CD4-positive, alpha-beta memory T cell (primary cell): ENCODE measurements around the gene C1QTNF5. TPM values are rescaled to one million over a fixed set of nuclear protein-coding genes. Genes with fewer than 3 reads are reported as not detected.
A peak's percentile ranks its signal among the peaks of the same experiment; 100 is the strongest.

Source experiments
- CTCF ChIA-PET: fragments of 350-600 bp; sonication (Branson Sonifier 250); formaldehyde crosslinking; loops from one replicate; lab custom pipeline; 2021; ENCODE audit warnings: inconsistent platforms; ENCODE audit not compliant: partially characterized antibody; lab: Charles Lee
- POLR2A ChIA-PET: fragments of 350-600 bp; sonication (Branson Sonifier 250); formaldehyde crosslinking; loops from one replicate; lab custom pipeline; 2021; ENCODE audit not compliant: partially characterized antibody; lab: Charles Lee
- DNase-seq, 5 donors: peaks; one replicate each; pipeline versions ENCODE4 v3.0.0 to v3.0.0-alpha.2; 2020 to 2022; ENCODE audit warnings: mixed read lengths in 1 of 5
- H3K27ac ChIP-seq: one replicate; pipeline ENCODE4 v1.7.0; 2013; ENCODE audit warnings: low read depth, low read length
- H3K27me3 ChIP-seq: 2 replicates; pipeline ENCODE4 v1.7.0; 2013; ENCODE audit warnings: mild to moderate bottlenecking, low read length, moderate library complexity; ENCODE audit not compliant: insufficient read depth
- H3K36me3 ChIP-seq: 2 replicates; pipeline ENCODE4 v1.7.0; 2013; ENCODE audit warnings: mild to moderate bottlenecking, low read length, moderate library complexity; ENCODE audit not compliant: insufficient read depth
- H3K4me1 ChIP-seq: 2 replicates; pipeline ENCODE4 v1.7.0; 2013; ENCODE audit warnings: mild to moderate bottlenecking, low read length, moderate library complexity; ENCODE audit not compliant: insufficient read depth
- H3K4me3 ChIP-seq, 2 donors: one replicate each; pipeline ENCODE4 v1.7.0; 2013; ENCODE audit warnings: low read length in 2 of 2, mild to moderate bottlenecking in 1 of 2
- H3K9me3 ChIP-seq, 2 donors: one replicate each; pipeline ENCODE4 v1.7.0; 2013; ENCODE audit warnings: low read length in 2 of 2, control low read depth in 1 of 2; ENCODE audit not compliant: control insufficient read depth in 1 of 2
- H3K27ac Mint-ChIP-seq, 7 donors: one replicate each; pipeline ENCODE4 v1.8.0; 2020 to 2021; ENCODE audit warnings: mixed read lengths in 7 of 7, mild to moderate bottlenecking in 6 of 7, inconsistent platforms in 3 of 7, moderate library complexity in 3 of 7
- H3K27me3 Mint-ChIP-seq, 2 donors: one replicate each; pipeline ENCODE4 v1.8.0; 2020 to 2021; ENCODE audit warnings: mixed read lengths in 2 of 2
- H3K36me3 Mint-ChIP-seq, 2 donors: one replicate each; pipeline ENCODE4 v1.8.0; 2020 to 2021; ENCODE audit warnings: mixed read lengths in 2 of 2, inconsistent platforms in 1 of 2, mild to moderate bottlenecking in 1 of 2
- H3K4me1 Mint-ChIP-seq, 4 donors: one replicate each; pipeline ENCODE4 v1.8.0; 2020 to 2021; ENCODE audit warnings: mixed read lengths in 4 of 4, mild to moderate bottlenecking in 1 of 4
- H3K4me3 Mint-ChIP-seq, 8 donors: one replicate each; pipeline ENCODE4 v1.8.0; 2020 to 2021; ENCODE audit warnings: mixed read lengths in 8 of 8, mild to moderate bottlenecking in 7 of 8, moderate library complexity in 6 of 8, inconsistent platforms in 3 of 8
- H3K9me3 Mint-ChIP-seq, 8 donors: one replicate each; pipeline ENCODE4 v1.8.0; 2020 to 2021; ENCODE audit warnings: mixed read lengths in 8 of 8, mild to moderate bottlenecking in 5 of 8, inconsistent platforms in 3 of 8, moderate library complexity in 1 of 8
- intact Hi-C: fragments of 100-400 bp; cut with micrococcal nuclease; formaldehyde crosslinking; loops from one replicate; pipeline ENCODE4 v1.15.1; 2023
- polyA plus RNA-seq, 2 donors: library from polyadenylated mRNA; unstranded; fragments of 300-500 nt; fragmentation: Illumina TruSeq; gene quantifications; one replicate each; pipeline ENCODE4 v1.2.3, GENCODE V29; 2021
- total RNA-seq, 2 experiments: library from RNA; stranded (reverse); gene quantifications; one replicate each; pipeline ENCODE4 v1.2.3, GENCODE V29; 2021

Gene C1QTNF5
- total and polyA plus RNA-seq, 4 experiments from 2014 or later: not detected

DNA sequence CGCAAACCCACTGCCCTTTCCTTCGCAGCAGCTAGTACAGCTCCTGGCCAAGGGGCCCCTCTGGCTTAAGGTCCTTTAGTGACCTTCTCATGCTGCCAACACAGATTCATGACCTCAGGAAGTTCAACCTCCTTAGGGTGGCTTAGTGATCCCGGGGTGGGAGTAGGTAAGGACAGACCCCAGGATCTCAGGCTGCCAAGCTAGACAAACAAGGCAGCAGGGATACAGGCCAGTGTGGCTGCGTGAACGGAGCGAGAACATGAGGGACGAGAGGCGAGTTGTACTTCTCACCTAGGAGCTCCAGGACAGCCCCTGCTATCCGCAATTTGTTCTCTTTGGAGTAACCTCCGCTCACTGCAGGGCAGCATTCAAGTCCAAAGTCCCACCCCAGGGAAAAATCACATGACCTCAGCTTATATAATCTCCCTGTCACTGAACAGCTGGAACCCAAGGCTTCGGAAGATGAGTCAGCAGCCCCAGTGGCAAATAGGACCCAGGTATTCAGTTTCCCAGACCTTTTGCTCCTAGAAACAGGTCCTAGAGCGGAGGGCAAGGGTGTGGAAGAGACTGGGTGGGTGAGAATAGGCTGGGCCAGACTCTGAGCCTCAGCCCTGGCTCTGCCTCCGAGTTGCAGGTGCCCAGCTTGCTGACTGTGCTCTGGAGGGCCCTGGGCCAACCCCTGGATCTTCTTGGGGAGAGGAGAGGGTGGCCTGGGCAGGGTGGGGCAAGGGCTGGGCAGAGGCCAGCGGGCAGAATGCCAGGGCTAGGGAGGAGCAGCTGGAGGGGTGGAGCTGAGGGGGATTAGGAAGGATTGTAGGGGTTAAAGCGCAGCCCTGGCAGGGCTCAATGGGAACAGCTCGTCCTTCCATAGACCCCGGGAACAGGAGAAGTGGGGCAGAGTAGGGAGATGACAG is 27.7 kb upstream of the C1QTNF5 start:
- peaks cover 26 to 42% of the 10 kb centered on the region in 2 donors for H3K27me3 Mint-ChIP-seq
- CTCF ChIA-PET: interaction anchor here (1.1 to 4.0 kb wide), 3 partner anchors 12 to 15 kb away, joined by 3 to 25 read pairs (median 4); partner anchors contain the start of gene USP2
- H3K4me1 Mint-ChIP-seq: peaks cover 7 to 19% (median 14%) of the 10 kb centered on the region in 4 donors
- H3K27me3 ChIP-seq: peaks cover 21% of the 10 kb centered on the region
- intact Hi-C loops: no loop called here
- H3K9me3 Mint-ChIP-seq: no peaks in the 10 kb centered on the region
- H3K4me1 ChIP-seq: peaks cover 20% of the 10 kb centered on the region
- no peaks in the 10 kb centered on the region for H3K36me3 Mint-ChIP-seq
- no peaks in the 10 kb centered on the region for H3K9me3 ChIP-seq
- no peak overlapping the region for H3K27ac ChIP-seq
- no peaks in the 10 kb centered on the region for H3K36me3 ChIP-seq
- no peak overlapping the region for H3K4me3 Mint-ChIP-seq
- no peak overlapping the region for H3K4me3 ChIP-seq
- DNase-seq: no peak
- H3K27ac Mint-ChIP-seq: no peak overlapping the region
- POLR2A ChIA-PET: no interaction called here

DNA sequence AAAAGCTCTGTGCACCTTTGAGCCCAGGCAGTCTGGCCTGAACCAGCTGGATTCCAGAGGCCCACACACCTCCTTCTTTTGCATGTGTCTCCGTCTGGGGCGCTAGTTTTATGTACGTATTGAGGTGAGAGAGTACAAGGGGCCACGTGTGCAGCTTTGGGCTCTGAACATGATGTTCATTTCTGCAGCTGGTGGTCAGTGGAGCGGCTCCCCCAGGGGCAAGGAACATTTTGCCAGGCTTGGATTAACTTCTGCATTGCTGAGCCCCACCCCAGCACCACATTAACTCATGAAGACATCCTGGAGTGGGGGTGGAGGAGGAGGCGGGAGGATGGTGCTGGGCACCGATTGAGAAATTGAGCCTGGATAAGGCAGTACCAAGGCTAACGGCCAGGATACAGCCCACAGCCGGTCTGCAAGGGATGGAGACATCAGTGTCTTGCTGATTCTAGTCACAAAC is 27.0 kb upstream of the C1QTNF5 start:
- intact Hi-C loops: no loop called here
- no peak overlapping the region for H3K27ac Mint-ChIP-seq
- no peak overlapping the region for H3K4me3 ChIP-seq
- no peak overlapping the region for H3K27ac ChIP-seq
- peaks cover 19% of the 10 kb centered on the region for H3K4me1 ChIP-seq
- POLR2A ChIA-PET: no interaction called here
- H3K36me3 ChIP-seq: no peaks in the 10 kb centered on the region
- H3K9me3 ChIP-seq: no peaks in the 10 kb centered on the region
- H3K27me3 ChIP-seq: peaks cover 21% of the 10 kb centered on the region
- CTCF ChIA-PET: interaction anchor here (1.2 to 4.0 kb wide), 2 partner anchors 12 to 14 kb away, joined by 4 to 25 read pairs; no protein-coding TSS in a partner anchor
- H3K4me1 Mint-ChIP-seq: peaks cover 9 to 23% (median 15%) of the 10 kb centered on the region in 4 donors
- no peak for DNase-seq
- H3K27me3 Mint-ChIP-seq: peaks cover 27 to 45% of the 10 kb centered on the region in 2 donors
- no peaks in the 10 kb centered on the region for H3K9me3 Mint-ChIP-seq
- H3K4me3 Mint-ChIP-seq: no peak overlapping the region
- no peaks in the 10 kb centered on the region for H3K36me3 Mint-ChIP-seq

DNA sequence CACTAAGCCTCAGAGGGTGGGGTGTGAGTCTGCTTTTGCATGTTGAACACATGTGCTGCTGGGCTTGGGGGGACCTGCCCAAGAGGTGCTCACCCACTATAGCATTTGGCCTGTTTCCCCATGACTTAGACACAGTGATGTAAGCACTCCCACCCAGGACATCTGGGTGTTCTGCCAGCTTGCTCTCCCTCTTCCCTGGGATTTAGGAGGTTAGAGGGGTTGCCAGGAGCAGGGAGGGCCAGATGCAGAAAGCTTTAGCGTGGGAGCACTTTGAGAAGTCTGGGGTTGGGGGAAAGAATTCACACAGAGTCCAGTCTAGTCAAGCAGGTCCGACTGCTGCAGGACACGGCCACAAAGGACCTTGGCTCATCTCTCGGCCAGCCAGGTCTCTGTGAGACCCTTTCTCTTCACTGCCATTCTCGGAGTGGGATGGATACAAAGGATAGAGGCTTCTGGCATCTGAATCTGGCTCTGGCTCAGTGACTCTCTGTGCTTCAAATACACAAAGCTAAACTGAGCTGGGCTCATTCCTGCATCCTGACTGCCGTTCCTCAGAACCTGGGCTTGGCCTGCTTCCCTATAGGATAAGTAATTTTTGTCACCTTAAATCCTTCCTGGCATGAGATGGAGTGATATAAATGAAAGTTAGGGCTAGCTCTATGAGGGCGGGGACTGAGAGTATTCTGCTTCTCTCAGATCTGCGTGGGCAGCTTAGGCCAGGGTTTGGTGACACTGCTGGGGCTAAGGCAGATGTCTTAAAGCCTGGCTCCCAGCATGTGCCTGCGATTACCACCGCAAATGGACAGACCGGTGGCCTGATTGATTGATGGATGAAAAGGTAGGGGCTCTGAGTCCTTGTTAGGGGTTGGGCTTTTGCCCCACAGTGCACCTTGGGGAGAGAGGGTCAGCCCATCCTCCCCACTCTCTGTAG is 26.3 kb upstream of the C1QTNF5 start:
- Histone ChIP-seq H3K4me1 (peaks cover 19% of the 10 kb centered on the region), H3K36me3 (no peaks in the 10 kb centered on the region), H3K4me3 (no peak overlapping the region), H3K27ac (no peak overlapping the region), H3K9me3 (no peaks in the 10 kb centered on the region), H3K27me3 (peaks cover 21% of the 10 kb centered on the region)
- Mint-ChIP-seq H3K4me3 (no peak overlapping the region), H3K9me3 (no peaks in the 10 kb centered on the region), H3K27me3 (peaks cover 28 to 49% of the 10 kb centered on the region in 2 donors), H3K27ac (no peak overlapping the region), H3K36me3 (no peaks in the 10 kb centered on the region), H3K4me1 (peaks cover 9 to 30% (median 15%) of the 10 kb centered on the region in 4 donors)
- intact Hi-C loops: no loop called here
- ChIA-PET CTCF (interaction anchor here (1.2 to 4.0 kb wide), 2 partner anchors 11 to 13 kb away, joined by 4 to 25 read pairs; no protein-coding TSS in a partner anchor), POLR2A (no interaction called here)
- no peak for DNase-seq

DNA sequence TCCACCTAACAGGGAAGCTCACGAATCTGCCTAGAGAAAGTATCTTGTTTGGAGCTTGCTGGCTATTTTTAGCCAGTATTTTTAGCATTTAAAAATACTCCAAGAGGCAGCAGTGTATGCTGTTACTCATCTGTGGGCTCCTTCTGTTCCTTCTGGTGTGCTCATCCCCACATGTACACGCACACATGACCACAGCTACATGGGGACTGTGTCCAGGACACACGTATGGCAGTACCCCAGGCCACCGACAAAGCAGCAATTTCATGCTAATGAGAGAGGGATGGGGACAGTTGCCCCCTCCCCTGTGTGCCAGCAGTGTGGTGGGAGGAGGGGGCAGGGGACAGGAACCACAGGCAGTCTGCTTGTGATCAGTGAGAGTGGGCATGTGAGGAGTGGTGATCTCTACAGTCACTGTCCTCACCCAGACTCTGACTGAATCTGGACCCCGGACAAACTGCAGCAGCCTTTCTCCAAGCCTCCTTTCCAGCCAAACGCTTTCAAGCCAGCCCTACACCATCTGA is 24.4 kb upstream of the C1QTNF5 start:
- no peak overlapping the region for H3K4me3 ChIP-seq
- DNase-seq: no peak
- peaks cover 21% of the 10 kb centered on the region for H3K27me3 ChIP-seq
- Mint-ChIP-seq H3K27me3 (peaks cover 28 to 46% of the 10 kb centered on the region in 2 donors), H3K27ac (no peak overlapping the region), H3K36me3 (no peaks in the 10 kb centered on the region), H3K4me1 (peaks cover 6 to 23% (median 10%) of the 10 kb centered on the region in 4 donors), H3K4me3 (peak overlapping the region in 4 of 8 donors; percentile 36 to 95 (median 84)), H3K9me3 (no peaks in the 10 kb centered on the region)
- intact Hi-C loops: no loop called here
- no peaks in the 10 kb centered on the region for H3K36me3 ChIP-seq
- H3K9me3 ChIP-seq: no peaks in the 10 kb centered on the region
- ChIA-PET CTCF (interaction anchor here (0.8 to 1.5 kb wide), 3 partner anchors 9 to 16 kb away, joined by 3 to 12 read pairs (median 6); partner anchors contain the start of gene USP2), POLR2A (no interaction called here)
- peaks cover 9% of the 10 kb centered on the region for H3K4me1 ChIP-seq
- no peak overlapping the region for H3K27ac ChIP-seq

DNA sequence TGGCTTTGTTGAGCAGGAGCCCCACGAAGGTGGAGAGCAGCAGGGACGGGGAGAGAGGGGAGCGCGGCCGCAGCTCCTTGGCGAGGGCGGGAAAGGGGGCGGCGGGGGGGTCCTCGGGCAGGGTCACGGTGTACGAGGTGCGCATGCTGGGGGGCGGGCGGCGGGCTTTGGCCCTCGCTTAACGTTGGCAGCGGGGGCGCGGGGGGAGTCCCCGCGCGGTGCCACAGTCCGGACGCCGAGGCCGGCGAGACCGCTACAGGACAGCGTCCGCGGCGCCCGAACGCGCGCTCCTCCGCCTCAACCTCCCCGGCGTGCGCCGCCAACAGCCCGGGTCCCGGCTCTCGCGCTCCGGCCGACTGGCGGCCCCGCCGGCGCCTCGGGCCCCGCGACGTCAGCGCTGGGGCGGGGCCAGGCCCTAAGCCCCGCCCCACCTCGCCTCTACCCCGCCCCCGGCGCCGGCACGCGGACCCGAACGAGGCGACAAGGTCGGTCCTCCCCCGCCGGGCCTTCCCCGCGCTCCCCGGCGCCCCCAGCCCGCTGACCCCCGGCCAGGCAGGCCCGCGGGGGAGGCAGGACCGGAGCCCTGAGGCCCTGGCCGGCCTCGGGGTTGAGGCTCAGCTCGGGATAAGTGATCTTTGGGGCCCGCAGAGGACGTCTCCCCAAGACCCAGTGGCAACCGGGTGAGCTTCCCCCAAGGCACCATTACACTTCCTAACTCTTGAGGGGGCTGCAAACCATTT is 23.3 kb upstream of the C1QTNF5 start:
- Mint-ChIP-seq H3K4me3 (peak overlapping the region; percentile 50 to 95 (median 78)), H3K9me3 (no peaks in the 10 kb centered on the region), H3K36me3 (no peaks in the 10 kb centered on the region), H3K27ac (peak overlapping the region in 1 of 7 donors; percentile 41), H3K27me3 (peaks cover 28 to 36% of the 10 kb centered on the region in 2 donors), H3K4me1 (peaks cover 5 to 20% (median 9%) of the 10 kb centered on the region in 4 donors)
- H3K4me3 ChIP-seq: no peak overlapping the region
- H3K9me3 ChIP-seq: no peaks in the 10 kb centered on the region
- peaks cover 7% of the 10 kb centered on the region for H3K4me1 ChIP-seq
- intact Hi-C loops: no loop called here
- H3K36me3 ChIP-seq: no peaks in the 10 kb centered on the region
- peak in 4 of 5 donors; percentile 36 to 60 (median 45) for DNase-seq
- peaks cover 21% of the 10 kb centered on the region for H3K27me3 ChIP-seq
- ChIA-PET CTCF (interaction anchor here (0.8 to 1.5 kb wide), 3 partner anchors 8 to 17 kb away, joined by 3 to 12 read pairs (median 6); partner anchors contain the start of gene USP2), POLR2A (interaction anchor here (0.9 kb wide), 1 partner anchor 17 kb away, joined by 3 read pairs; no protein-coding TSS in a partner anchor)
- H3K27ac ChIP-seq: no peak overlapping the region

DNA sequence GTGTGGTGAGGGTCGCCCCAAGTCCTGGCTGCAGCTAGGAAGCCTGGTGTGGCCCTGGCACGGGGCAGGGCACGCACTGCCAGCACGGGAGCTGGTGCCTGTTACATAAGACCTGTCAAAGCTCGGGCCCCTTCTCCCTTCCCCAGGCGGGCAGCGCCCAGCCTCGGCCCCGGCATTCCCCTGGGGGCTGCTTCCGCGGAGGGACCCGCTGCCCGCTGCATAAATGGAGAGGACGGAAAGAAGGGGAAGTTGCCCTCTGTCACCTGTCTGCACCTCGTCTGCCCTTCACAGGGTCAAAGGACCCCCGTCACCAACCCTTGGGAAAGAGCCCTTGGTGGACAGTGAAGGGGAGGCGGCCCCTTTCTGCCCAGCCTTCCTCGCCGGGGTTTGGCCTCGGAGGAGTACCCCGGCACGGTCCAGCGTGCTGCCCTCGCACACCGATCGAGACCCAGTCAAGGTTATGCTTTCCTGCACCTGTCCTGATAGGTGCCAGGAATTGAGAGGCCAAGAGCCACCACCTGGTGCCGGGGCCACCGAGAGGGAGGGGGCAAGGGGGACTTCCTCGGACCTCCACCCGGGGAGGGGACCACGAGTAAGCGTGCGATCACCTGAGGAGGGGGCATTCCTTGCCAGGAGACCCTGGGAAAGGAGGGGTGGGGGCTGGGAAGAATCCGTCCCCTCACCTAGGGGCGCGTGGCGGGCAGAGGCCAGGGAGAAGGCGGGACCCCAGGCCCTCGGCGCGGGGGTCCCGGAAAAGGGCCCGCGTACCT is 22.6 kb upstream of the C1QTNF5 start:
- no peak for DNase-seq
- intact Hi-C loops: no loop called here
- ChIA-PET POLR2A (no interaction called here), CTCF (no interaction called here)
- Mint-ChIP-seq H3K27me3 (peaks cover 28 to 36% of the 10 kb centered on the region in 2 donors), H3K9me3 (no peaks in the 10 kb centered on the region), H3K27ac (peak overlapping the region in 1 of 7 donors; percentile 17), H3K36me3 (no peaks in the 10 kb centered on the region), H3K4me1 (peaks cover 5 to 20% (median 9%) of the 10 kb centered on the region in 4 donors), H3K4me3 (peak overlapping the region in 6 of 8 donors; percentile 36 to 75 (median 50))
- Histone ChIP-seq H3K36me3 (no peaks in the 10 kb centered on the region), H3K9me3 (no peaks in the 10 kb centered on the region), H3K27ac (no peak overlapping the region), H3K4me3 (no peak overlapping the region), H3K27me3 (peaks cover 16% of the 10 kb centered on the region), H3K4me1 (peaks cover 7% of the 10 kb centered on the region)
